Mesothelial cell of epicardium (in vitro differentiated cells): ENCODE data around the gene IFIT1. TPM values are rescaled to one million over a fixed set of nuclear protein-coding genes. Genes with fewer than 3 reads are reported as not detected.

Experiments
- DNase-seq, 2 experiments: peaks; one replicate each; pipeline ENCODE4 v3.0.0; 2021; ENCODE audit warnings: low spot score in 2 of 2; ENCODE audit not compliant: unreplicated experiment in 2 of 2
- H3K27ac Mint-ChIP-seq: 2 replicates; pipeline ENCODE4 v1.8.0; 2021; ENCODE audit warnings: mixed read lengths
- H3K27me3 Mint-ChIP-seq: 2 replicates; pipeline ENCODE4 v1.8.0; 2021; ENCODE audit warnings: low read depth, mixed read lengths
- H3K36me3 Mint-ChIP-seq: 2 replicates; pipeline ENCODE4 v1.8.0; 2021; ENCODE audit warnings: mixed read lengths
- H3K4me1 Mint-ChIP-seq: 2 replicates; pipeline ENCODE4 v1.8.0; 2021; ENCODE audit warnings: mixed read lengths
- H3K4me3 Mint-ChIP-seq: 2 replicates; pipeline ENCODE4 v1.8.0; 2021; ENCODE audit warnings: mild to moderate bottlenecking, moderate library complexity, mixed read lengths
- H3K9me3 Mint-ChIP-seq: 2 replicates; pipeline ENCODE4 v1.8.0; 2021; ENCODE audit warnings: mixed read lengths
- CTCF ChIP-seq: fragments of 200-600 bp; sonication (generic); IDR thresholded peaks from one replicate; pipeline ENCODE4 v1.5.0; 2021; ENCODE audit warnings: antibody characterized with exemption; ENCODE audit not compliant: unreplicated experiment
- total RNA-seq: library from RNA; stranded (reverse); gene quantifications from 3 replicates; pipeline ENCODE4 v1.2.1, GENCODE V29; 2021

Gene IFIT1
- total RNA-seq, 1 donor from 2014 or later, result 44.1 TPM

- no peak for TF ChIP-seq CTCF
- H3K36me3 Mint-ChIP-seq, result peaks cover 5% of the 10 kb centered on the region
- H3K9me3 Mint-ChIP-seq, result no peaks in the 10 kb centered on the region
- H3K27ac Mint-ChIP-seq, result no peak overlapping the region
- DNase-seq, result no peak
- no peak overlapping the region for H3K4me3 Mint-ChIP-seq
- peaks cover 2% of the 10 kb centered on the region for H3K27me3 Mint-ChIP-seq
- H3K4me1 Mint-ChIP-seq, result peaks cover 6% of the 10 kb centered on the region
Observed at GRCh38 chr10:89425000-89425399, 32.6 kb downstream of the IFIT1 start.

GRCh38 chr10:89426230-89426868, 33.9 kb downstream of the IFIT1 start:
- Mint-ChIP-seq H3K4me3 (no peak overlapping the region), H3K27me3 (peaks cover 2% of the 10 kb centered on the region), H3K9me3 (no peaks in the 10 kb centered on the region), H3K4me1 (peaks cover 5% of the 10 kb centered on the region), H3K36me3 (peaks cover 2% of the 10 kb centered on the region), H3K27ac (no peak overlapping the region)
- peak; percentile 68 for TF ChIP-seq CTCF
- no peak for DNase-seq

- DNase-seq, result no peak
- TF ChIP-seq CTCF, result no peak
- Mint-ChIP-seq H3K36me3 (no peaks in the 10 kb centered on the region), H3K27ac (no peak overlapping the region), H3K4me3 (no peak overlapping the region), H3K9me3 (no peaks in the 10 kb centered on the region), H3K27me3 (peaks cover 2% of the 10 kb centered on the region), H3K4me1 (peaks cover 17% of the 10 kb centered on the region)
Observed at GRCh38 chr10:89427629-89428028, 35.2 kb downstream of the IFIT1 start.

- H3K27ac Mint-ChIP-seq, result no peak overlapping the region
- H3K36me3 Mint-ChIP-seq, result no peaks in the 10 kb centered on the region
- H3K4me1 Mint-ChIP-seq, result peaks cover 17% of the 10 kb centered on the region
- DNase-seq, result no peak
- TF ChIP-seq CTCF, result no peak
- peaks cover 2% of the 10 kb centered on the region for H3K27me3 Mint-ChIP-seq
- no peaks in the 10 kb centered on the region for H3K9me3 Mint-ChIP-seq
- no peak overlapping the region for H3K4me3 Mint-ChIP-seq
Observed at GRCh38 chr10:89428877-89429276, 36.5 kb downstream of the IFIT1 start.

- no peak for TF ChIP-seq CTCF
- no peak for DNase-seq
- Mint-ChIP-seq H3K4me3 (no peak overlapping the region), H3K27me3 (no peaks in the 10 kb centered on the region), H3K36me3 (no peaks in the 10 kb centered on the region), H3K27ac (peak overlapping the region; percentile 62), H3K9me3 (no peaks in the 10 kb centered on the region), H3K4me1 (peaks cover 13% of the 10 kb centered on the region)
Observed at GRCh38 chr10:89431977-89432376, 39.6 kb downstream of the IFIT1 start.
